ENCODE measurements around the gene AGPS. TPM values are rescaled to one million over a fixed set of nuclear protein-coding genes. Genes with fewer than 3 reads are reported as not detected.

Gene AGPS
- total and polyA plus RNA-seq, 4 donors: 6.3 to 46.9 (median 18.3) TPM

- no peak for TF ChIP-seq ZBTB33 (IDR thresholded peaks at IDR 0.05)
- TF ChIP-seq HNF4A (conservative IDR thresholded peaks at IDR 0.05): no peak
- no peak for TF ChIP-seq RXRA (IDR thresholded peaks at IDR 0.05)
- no peak for TF ChIP-seq HNF4G (IDR thresholded peaks at IDR 0.05)
- no peak for TF ChIP-seq SP1 (IDR thresholded peaks at IDR 0.05)
- TF ChIP-seq YY1 (IDR thresholded peaks at IDR 0.05): no peak
- TF ChIP-seq FOXA1 (IDR thresholded peaks at IDR 0.05): no peak
- TF ChIP-seq FOXA2 (IDR thresholded peaks at IDR 0.05): no peak
- no peak for TF ChIP-seq ATF3 (IDR thresholded peaks at IDR 0.05)
Measured at GRCh38 chr2:177531706-177532105, 139.1 kb downstream of the AGPS start (continued).

DNA sequence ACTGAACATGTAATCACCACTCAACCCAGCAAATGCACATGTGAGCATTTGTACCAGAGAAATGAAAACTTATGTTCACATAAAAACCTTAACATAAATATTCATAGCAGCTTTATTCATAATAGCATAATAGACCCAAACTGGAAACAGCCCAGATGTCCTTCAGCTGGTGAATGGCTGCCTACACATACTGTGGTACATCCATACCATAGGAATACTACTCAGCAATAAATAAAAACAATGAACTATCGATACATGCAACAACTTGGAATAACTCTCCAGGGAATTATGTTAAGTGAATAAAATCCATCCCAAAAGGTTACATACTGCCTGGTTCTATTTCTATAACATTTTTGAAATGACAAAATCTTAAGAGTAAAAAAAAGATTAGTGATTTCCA, 140.0 kb downstream of the AGPS start:
- H3K9ac ChIP-seq (ENCODE audit: low read depth in 1 of 2, low read length in 2 of 2): no peak overlapping the region
- no peaks in the 10 kb centered on the region for H3K27me3 ChIP-seq (ENCODE audit: control insufficient read depth in 4 of 4, insufficient read depth in 4 of 4, low read length in 3 of 4)
- DNase-seq (ENCODE audit: low spot score): no peak
- H3K4me3 ChIP-seq (ENCODE audit: low read depth in 1 of 3, low read length in 3 of 3): no peak overlapping the region
- no peaks in the 10 kb centered on the region for H3K9me3 ChIP-seq (ENCODE audit: control insufficient read depth in 4 of 4, low read length in 3 of 4)
- 100% methylated on average over 1 of the region's 1 CpG for WGBS
- TF ChIP-seq RXRA (IDR thresholded peaks at IDR 0.05): no peak
- TF ChIP-seq FOXA2 (IDR thresholded peaks at IDR 0.05): no peak
- no peak for TF ChIP-seq CTCF (IDR thresholded peaks at IDR 0.05; ENCODE audit: low read depth, low read length, missing input control)
- TF ChIP-seq SP1 (IDR thresholded peaks at IDR 0.05): no peak
- no peak for TF ChIP-seq EGR1 (IDR thresholded peaks at IDR 0.05; ENCODE audit: low read depth in 2 of 2)
- no peak for TF ChIP-seq HNF4G (IDR thresholded peaks at IDR 0.05)
- no peak for TF ChIP-seq GABPA (IDR thresholded peaks at IDR 0.05 in 1 of 2, conservative IDR thresholded peaks at IDR 0.05 in 1 of 2)
- no peak for TF ChIP-seq NR2F2 (IDR thresholded peaks at IDR 0.05)
- no peak for TF ChIP-seq FOXA1 (IDR thresholded peaks at IDR 0.05)
- no peak for TF ChIP-seq ZBTB33 (IDR thresholded peaks at IDR 0.05)
- no peak for TF ChIP-seq HNF4A (conservative IDR thresholded peaks at IDR 0.05)
- TF ChIP-seq TAF1 (conservative IDR thresholded peaks at IDR 0.05): no peak
- TF ChIP-seq YY1 (IDR thresholded peaks at IDR 0.05): no peak
- no peak for TF ChIP-seq ATF3 (IDR thresholded peaks at IDR 0.05)
- TF ChIP-seq JUND (IDR thresholded peaks at IDR 0.05): no peak
- TF ChIP-seq MAX (IDR thresholded peaks at IDR 0.05): no peak
- TF ChIP-seq, protein P1, sequence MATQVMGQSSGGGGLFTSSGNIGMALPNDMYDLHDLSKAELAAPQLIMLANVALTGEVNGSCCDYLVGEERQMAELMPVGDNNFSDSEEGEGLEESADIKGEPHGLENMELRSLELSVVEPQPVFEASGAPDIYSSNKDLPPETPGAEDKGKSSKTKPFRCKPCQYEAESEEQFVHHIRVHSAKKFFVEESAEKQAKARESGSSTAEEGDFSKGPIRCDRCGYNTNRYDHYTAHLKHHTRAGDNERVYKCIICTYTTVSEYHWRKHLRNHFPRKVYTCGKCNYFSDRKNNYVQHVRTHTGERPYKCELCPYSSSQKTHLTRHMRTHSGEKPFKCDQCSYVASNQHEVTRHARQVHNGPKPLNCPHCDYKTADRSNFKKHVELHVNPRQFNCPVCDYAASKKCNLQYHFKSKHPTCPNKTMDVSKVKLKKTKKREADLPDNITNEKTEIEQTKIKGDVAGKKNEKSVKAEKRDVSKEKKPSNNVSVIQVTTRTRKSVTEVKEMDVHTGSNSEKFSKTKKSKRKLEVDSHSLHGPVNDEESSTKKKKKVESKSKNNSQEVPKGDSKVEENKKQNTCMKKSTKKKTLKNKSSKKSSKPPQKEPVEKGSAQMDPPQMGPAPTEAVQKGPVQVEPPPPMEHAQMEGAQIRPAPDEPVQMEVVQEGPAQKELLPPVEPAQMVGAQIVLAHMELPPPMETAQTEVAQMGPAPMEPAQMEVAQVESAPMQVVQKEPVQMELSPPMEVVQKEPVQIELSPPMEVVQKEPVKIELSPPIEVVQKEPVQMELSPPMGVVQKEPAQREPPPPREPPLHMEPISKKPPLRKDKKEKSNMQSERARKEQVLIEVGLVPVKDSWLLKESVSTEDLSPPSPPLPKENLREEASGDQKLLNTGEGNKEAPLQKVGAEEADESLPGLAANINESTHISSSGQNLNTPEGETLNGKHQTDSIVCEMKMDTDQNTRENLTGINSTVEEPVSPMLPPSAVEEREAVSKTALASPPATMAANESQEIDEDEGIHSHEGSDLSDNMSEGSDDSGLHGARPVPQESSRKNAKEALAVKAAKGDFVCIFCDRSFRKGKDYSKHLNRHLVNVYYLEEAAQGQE (IDR thresholded peaks at IDR 0.05): no peak
- no peak for TF ChIP-seq RAD21 (IDR thresholded peaks at IDR 0.05)
- peaks cover 0 to 3% (median under 1%) of the 10 kb centered on the region in 4 donors for H3K36me3 ChIP-seq (ENCODE audit: control insufficient read depth in 4 of 4, insufficient read depth in 3 of 4, low read depth in 1 of 4, low read length in 3 of 4)
- peaks cover 0 to 2% (median 0%) of the 10 kb centered on the region in 4 donors for H3K4me1 ChIP-seq (ENCODE audit: control insufficient read depth in 4 of 4, insufficient read depth in 4 of 4, low read length in 3 of 4)
- H3K27ac ChIP-seq (ENCODE audit: low read depth in 1 of 2, low read length in 2 of 2): no peak overlapping the region
